HG02973 (cell line): ENCODE results near the gene TTC12.
"Not testable (repeated sequence)": the region's sequence is repeated elsewhere in the genome, so short reads cannot be mapped to it uniquely, and the experiment has no call there.

ENCODE experiments used
- ATAC-seq: cut with Tn5 transposase; IDR thresholded peaks from one replicate; pipeline ENCODE4 v1.9.1; 2021; ENCODE audit warnings: moderate library complexity; ENCODE audit not compliant: unreplicated experiment

Gene TTC12

DNA sequence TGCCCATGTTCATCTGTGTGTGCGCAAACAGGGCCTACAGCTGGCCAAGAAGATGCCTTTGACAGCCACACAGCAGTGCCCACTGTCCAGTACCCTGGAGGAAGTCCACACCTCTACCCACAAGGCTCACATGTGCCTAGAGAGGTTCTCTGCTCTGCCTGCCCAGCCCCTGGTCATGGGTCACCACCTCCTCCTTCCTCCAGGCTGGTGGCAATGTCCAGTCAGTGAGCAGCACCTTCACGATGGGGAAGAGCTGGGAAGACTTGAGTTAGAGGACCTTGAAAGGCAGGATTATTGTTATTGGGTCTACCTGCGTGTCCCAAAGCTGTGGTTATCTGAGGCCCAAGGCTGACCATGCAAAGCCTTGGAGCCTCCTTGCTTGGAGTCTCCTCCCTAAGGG lies 28.4 kb upstream of the TTC12 start:
- no peak for ATAC-seq

DNA sequence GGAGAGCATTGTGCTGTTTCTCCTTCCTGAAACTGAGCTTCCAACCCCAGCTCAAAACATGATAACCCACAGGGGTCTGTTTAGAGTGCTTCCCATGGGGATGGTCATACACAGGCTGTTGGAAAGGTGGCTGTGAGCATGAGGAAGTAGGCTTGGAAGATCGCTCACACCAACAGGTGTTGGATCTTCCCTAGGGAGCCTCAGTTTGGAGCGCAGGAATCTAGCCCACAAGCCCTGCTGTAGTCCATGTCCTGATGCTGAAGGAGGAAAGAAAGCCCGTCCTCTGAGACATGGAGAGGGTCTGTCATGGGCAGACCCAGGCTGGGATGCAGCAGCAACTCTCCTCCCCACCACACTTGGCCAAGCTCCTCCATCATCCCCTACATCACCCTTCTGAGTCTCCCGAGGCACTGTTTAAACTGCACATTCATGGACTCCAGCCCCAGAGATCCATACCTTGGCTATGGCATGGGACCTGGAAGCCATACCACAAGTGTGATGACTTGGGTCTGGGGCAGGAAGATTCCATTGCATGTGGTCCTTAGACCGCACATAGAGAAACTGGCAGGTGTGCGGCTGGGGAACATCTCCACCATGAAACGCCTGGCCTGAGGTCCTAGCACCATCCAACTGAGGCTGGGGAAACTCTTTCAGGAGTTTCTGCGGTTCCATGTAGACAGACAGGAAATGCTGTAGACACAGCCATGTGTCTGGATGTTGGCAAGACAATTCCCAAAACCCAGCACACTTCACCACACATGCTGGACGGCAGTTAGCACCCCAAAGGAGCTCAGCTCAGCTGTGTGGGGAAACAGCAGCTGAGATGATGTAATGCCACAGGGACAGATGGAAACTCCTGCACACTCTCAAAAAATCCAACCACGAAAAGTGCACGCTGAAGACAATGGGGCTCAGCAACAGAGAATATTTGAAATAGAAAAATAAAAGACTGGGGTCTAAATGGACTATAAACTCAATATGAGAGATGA lies 27.6 kb upstream of the TTC12 start:
- no peak for ATAC-seq

DNA sequence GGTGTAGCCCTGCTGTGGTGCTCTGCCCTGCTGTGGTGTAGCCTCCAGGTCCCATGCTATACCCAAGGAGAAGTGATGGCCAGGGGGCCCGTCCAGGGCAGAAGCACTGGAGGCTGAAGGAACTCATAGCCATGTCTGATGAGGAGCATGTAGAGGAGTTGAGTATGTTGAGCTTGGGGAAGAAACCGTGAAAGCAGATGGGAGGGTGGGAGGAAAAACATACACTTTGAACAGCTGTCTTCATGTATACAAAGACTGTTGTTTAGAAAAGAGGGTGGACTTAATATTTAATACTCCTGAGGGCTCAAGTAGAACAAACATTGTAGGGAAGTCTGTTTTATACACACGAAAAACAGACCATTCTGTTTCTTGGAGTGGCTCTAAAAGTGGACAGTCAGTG lies 26.6 kb upstream of the TTC12 start:
- ATAC-seq, result no peak

DNA sequence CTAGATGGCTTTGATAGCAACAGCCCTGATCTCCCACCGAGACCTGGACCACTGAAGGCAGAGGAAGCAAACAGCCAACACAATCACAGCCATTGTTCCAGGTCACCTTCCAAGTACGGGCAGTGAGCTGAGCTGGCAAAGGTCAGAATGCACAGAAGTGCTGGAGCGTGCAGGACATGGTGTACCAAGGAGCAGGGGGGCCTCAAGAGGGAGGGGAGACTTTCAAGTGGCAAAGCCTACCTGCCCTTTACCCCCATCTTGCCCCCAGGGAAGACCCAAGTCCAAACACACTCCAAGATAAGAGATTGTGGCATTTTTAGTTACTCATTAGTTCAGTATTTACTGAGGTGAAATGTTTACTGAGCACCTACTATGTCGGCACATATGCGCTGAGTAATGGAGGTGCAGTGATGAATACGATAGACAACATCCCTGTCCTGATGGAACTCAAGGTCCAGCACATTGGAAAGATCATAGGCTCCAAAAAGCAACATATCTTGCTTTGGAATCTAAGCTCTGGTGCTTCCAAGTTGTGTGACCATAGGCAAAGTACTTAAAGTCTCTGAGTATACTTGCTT lies 26.0 kb upstream of the TTC12 start:
- no peak for ATAC-seq

DNA sequence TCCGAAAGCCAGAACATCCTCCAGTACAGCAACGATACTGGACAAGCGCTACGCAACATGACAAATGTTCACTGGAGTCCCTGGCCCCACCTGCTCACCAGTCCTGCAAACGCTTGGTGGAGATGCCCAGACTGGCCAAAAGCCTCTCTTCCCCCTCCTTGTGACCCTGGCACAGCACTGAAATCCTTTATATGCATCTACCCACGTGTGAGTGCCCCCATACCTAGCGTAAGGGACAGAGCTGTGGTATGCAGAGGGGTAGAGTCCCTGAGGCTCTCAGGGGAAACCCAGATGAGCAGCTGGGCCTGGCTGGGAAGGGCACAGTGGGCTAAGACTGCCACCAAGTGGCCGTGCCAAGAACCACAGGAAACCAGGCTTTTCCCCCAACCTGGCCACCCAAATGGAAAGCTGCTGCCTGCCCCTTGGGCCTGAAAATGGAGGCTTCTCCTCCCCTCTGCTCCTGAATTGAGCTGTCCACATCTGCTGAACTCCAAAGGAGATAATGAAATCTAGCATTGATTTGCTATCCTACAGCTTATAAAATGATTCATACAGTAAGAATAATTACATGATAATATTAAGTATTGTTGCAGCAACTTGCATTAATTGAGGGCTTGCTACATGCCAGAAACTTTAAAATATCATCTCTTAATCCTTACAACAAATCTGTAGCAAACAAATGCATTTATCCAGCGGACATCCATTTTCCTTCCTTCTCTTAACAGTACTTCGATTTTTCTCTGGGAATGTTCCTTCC lies 24.8 kb upstream of the TTC12 start:
- peak; percentile 88 for ATAC-seq

DNA sequence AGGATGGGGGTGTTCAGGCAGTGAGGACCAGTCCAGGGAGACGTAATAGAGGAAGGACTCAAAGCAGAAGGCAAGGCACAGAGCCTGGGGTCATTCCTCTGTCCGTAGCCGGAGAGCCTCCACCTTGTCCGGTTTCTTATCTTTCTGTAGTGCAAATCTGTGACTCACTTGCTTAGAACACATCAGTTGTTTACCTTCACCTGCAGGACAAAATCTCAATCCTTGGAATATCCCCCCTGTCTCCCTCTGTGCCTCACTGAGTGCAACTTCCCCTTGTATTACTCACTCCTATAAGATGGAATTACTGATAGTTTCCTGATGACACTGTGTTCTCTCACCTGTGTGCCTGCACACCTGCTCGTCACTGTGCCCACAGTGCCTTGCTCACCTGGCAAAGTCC lies 20.4 kb upstream of the TTC12 start:
- ATAC-seq, result no peak

DNA sequence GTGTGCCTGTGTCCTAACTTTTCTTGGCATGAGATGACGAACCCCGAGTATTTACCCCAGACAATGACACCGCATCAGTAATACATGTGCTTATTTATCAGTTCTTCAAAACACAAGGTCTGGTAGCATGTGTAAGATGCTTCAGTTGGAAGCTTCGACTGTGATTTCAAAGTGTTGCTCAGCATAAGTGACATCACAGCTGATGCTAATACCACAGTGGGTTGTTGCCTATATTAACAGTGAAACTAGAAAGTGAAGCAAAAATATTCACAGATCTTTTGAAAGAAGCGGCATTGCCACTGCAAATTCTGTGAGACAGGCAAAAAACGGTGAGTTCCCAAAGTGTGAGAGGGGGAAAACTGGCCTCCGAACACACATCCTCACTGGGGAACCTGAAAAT lies 18.4 kb upstream of the TTC12 start:
- ATAC-seq, result no peak

DNA sequence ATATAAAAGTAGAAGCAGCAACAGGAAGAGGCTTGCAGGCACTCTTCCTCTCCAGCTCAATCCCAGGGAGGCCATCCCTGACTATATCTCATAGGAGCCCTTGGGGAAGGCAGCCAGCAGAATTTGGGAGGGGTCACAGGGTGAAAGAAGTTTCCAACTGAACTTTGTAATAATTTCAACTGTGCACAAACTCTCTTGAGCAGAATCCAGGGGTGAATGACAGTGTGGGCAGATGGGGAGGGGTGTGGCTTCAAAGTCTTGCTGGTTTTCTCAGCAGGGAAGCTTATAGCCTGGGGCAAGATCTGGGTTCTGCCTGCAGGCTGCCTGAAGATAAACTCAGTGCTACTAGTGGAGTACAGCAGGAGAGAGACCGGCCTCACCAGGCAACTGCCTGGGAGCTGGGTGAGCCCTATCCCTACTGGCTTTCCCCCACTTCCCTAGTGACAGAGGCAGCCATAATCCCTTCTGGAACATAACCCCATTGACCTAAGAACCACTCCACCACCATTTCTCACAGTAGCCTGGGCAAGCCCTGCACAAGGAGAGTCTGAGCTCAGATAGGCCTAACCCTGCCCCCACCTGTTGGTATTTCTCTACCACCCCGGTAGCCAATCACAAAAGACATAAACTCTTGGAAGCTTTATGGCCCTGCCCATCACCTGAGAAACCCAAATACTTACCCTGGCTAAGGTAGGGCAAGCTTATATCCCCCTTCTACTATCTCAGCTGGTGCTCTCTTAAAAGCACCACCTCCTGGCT lies 17.8 kb upstream of the TTC12 start:
- no peak for ATAC-seq

DNA sequence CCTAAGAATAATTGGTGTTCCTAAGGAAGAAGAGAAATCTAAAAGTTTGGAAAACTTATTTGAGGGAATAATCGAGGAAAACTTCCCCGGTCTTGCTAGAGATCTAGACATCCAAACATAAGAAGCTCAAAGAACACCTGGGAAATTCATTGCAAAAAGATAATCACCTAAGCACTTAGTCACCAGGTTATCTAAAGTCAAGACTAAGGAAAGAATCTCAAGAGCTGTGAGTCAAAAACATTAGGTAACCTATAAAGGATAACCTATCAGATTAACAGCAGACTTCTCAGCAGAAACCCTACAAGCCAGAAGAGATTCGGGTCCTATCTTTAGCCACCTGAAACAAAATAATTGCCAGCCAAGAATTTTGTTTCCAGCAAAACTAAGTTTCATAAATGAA lies 15.9 kb upstream of the TTC12 start:
- ATAC-seq, result not testable (repeated sequence)

DNA sequence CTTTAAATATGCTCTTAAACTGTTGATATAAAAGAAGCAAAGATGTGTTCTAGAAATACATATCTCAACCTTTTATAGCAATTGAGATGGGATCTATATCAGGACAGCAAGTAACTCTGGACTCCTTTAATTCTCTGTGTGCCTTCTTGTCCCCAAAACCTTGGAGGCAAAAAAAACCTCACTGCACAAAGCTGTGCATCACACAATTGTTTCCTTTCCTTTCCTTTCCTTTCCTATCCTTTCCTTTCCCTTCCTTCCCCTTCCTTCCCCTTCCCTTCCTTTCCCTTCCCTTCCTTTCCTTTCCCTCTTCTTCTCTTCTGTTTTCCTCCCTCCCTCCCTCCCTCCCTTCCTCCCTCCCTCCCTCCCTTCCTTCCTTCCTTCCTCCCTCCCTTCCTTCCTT lies 9.5 kb upstream of the TTC12 start:
- ATAC-seq, result no peak

DNA sequence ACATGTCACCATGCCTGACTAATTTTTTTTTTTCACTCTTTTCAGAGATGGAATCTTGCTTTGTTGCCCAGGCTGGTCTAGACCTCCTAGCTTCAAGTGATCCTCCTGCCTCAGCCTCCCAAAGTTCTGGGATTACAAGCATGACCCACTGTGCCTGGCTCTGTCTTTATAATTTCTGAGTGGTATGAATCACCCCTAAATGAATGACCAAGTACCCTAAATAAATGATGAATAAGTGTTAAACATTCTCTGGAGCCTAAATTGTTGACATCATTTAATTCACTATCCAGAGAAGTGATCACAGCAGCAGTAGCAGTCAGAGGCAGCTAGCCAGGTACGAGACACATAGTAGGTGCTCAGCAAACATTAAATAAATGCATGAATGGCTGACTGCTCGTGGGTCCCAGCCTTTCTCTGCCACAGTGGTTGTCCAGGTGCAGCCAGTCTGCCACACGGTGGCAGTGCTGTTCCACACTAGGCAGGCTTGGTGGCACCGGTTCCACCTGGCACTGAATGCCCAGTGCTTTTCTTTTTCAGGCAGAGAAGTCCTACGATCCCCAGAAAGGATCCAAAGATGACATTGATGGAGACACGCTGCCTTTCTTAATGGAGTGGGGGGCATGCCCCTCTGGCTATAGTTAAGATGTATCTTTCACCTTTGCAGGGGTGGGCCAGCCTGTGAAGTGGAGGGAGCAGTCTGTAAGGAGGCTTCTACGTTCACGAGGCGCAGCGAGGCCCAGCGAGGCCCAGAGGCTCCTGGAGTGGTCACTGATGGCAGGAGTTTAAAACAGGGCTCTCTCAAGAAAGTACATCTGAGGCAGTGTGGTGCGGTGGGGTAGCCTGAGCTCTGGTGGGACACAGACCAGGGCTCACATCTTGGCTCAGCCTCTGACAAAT lies 8.7 kb upstream of the TTC12 start:
- ATAC-seq, result no peak

DNA sequence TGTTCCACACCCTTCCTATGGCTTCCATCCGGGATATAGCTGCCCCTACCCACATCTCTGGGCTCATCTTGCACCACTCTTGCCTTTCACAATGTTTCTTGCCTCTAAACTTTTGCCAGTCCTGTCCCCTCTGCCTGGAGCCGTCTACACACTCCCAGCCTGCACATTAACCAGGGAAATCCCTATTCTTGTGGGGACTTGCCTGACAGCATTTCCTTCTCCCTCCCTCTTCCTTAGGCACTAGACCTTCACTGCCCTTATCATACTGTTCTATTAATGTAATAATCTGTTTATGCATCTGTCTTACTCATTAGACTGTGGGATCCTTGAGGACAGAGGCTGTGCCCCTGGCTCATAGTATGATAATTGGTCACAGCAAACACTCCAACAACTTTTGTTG lies 5.8 kb upstream of the TTC12 start:
- no peak for ATAC-seq

DNA sequence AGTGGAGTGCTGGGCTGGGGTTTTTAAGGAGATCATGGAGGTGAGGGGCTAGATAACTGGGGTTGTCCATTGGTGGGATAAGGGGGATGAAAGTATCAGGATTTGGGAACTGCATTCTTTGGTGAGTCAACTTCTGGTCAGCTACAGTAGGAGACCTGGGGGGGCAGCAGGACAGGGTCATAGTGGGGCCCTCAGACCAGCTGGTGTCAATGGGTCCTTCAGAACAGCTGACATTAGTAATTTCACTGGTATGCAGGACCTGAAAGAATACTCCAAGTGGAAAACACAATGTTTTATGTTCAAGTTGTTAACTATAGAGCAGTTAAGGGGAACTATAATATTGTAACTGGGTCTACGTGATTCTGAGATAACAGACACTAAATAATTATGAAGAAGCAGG lies 2.8 kb upstream of the TTC12 start:
- no peak for ATAC-seq

DNA sequence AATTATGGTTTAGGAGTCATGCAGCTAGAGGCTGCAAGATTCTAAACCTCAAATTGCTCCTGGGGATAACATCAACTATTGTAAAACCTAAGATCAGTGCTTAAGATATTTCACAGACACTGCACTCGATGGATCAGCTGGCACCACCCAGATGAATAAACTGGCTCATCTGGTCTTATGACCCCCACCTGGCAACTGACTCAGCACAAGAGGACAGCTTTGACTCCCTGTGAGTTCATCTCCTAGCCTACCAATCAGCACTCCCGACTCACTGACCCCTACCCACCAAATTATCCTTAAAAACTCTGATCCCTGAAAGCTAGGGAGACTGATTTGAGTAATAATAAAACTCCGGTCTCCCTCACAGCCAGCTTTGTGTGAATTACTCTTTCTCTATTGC lies 782 bp upstream of the TTC12 start:
- no peak for ATAC-seq

DNA sequence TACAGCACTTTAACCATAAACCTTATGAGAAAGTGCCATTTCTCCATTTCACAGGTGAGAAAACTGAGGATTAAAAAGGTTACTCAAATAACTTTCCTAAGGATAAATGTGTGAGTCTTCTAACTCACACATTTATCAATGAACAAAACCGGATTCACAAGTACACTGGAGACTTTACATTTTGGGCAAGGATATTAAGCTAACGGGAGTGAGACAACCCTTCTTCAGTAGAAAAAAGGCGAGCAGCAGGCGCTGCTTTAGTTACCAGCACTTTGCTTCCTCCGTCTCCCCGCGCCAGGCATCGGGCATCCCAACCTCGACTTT lies 356 bp upstream of the TTC12 start:
- no peak for ATAC-seq

DNA sequence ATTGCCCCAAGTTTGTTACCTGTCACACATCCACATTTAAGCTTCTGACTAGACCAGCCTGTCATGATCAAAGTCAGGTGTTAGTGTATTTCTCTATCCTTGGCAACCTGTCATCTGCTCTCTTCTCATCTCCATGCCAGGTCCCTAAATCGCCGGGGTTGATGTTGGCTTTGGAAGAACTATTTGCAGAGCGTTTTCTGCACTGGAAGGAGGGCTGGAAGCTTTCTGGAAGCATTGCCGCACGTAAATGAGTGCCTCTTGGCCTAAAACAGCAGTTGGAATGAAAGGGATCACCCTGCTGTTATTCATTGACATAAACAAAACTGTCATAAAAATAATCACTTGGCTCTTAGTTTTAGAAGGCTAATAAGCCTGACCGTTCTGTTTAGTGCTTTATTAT lies 1.4 kb downstream of the TTC12 start:
- ATAC-seq, result no peak

DNA sequence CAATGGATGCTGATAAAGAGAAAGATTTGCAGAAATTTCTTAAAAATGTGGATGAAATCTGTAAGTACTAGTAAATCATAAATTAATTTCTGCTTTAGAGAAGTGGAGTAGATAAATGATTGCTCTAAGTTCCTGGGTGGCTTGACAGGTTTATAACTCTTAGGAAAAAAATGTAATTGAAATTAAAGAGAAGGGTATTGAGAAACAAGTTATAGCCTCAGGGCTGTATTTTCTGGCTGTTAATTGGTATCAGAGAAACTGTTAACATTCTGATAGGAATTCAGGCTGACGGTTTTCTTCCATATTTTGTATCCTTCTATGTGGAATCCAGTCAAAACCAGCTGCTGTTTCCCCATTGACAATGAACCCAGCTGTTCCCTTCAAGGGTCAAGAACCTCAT lies 1.9 kb downstream of the TTC12 start:
- no peak for ATAC-seq

DNA sequence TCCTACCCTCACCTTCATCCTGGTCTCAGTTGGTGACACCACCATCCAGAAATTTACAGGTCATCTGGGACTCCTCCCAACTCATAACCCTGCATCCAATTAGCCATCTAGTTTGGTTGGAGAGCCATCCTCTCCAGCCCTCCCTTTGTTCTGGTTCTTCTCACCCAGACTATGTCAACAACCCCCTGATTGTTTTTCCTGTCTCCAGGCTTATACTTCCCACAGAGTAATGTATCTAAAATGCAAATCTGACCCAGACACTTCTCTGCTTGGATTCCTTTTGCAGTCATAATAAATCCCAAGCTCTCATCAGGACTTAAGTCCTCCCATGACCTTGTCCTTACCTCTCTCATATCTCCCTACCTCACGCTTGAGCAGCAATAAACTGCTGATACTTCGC lies 3.0 kb downstream of the TTC12 start:
- no peak for ATAC-seq

DNA sequence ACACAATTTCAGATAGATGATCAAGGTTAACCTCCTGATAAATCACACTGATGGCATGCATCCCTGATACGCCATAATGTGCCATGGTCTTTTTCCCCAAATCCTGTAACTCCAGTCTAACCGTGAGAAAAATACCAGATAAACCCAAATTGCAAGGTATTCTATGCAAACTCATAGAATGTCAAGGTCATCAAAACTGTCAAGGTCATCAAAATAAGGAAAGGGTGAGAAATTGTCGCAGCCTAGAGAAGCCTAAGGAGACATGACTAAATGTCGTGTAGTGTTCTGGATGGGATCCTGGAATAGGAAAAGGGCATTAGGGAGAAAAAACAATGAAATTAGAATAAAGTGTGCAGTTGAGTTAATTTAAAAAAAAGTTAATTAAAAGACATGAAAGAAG lies 4.7 kb downstream of the TTC12 start:
- ATAC-seq, result no peak

DNA sequence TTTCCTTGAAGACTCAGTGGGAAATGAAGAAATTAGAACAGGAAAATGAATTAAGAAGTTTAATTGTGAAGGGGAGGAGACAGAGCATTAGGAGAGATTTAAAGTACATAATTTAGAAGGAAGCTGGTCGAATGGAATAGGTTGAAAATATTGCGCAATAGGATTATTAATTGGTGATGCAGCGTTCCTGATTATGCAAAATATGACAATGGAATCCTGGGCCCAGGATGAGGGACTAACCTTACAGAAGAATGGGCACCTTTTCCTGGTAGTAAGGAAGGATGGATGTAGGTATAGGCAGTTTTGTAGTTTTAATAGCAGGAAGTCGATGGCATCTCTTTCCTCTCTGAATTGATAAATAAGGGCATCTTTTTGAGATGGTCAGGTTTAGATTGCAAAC lies 7.8 kb downstream of the TTC12 start:
- no peak for ATAC-seq
